NCI-H2196 (cell line): ENCODE results near the gene MBNL1.
A peak's percentile ranks its signal among the peaks of the same experiment; 100 is the strongest.

Experiments used
- DNase-seq: peaks from one replicate; lab custom pipeline; 2025; ENCODE audit not compliant: unreplicated experiment; lab: John Stamatoyannopoulos, UW

Gene MBNL1

DNA sequence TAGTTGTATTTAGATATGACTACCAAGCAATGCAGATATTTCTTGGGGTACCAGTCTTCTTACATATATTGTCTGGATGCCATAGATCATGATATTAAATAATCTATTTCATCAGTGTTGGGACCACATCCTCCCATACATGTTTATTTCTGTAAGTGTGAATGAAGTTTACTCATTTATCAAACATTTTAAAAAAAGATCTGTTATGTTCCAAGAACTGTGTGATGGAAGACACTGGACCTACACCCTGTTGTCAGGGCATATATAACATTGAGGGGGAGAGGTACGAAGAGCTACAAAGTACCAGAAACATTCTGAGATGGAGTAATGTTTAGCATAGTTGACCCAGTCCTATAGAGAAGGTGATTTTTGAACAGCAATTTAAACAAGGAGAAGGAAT lies 26.6 kb downstream of the MBNL1 start:
- DNase-seq: no peak

DNA sequence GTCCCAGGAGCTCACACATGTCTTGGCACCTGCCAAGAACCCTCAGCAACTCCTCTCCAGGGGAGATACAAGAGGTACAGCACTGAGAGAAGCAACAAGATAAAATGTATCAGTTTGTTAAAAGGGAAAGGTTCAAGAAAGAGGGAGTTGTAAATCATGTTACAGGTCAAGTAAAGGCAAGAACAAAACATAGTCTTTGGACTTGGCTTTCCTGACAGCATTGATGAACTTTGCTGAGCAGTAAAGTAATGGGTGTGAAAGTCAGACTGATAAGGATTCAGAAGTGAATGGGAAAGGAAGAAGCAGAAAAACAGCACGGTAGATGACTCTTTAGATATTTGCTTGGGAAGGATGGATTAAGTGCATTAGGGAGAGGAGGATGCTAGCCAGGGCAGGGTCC lies 27.1 kb downstream of the MBNL1 start:
- DNase-seq: no peak

DNA sequence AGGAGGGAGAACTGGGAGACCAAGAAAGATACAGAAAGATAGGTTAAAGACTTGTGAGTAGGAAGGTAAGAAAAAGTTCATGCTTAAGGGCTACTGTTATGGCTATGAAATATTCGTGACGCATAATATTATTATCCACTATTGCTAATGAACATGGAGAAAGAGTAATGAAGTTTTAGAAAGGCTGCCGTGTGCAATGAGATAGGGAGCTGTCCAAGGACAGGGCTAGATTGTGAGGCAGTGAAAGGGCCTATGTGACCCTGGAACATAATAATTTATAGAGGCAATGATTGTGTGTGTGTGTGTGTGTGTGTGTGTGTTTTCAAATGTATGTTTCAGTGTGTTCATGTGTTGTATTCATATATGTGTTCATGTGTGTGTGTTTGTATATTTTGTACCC lies 27.7 kb downstream of the MBNL1 start:
- DNase-seq: no peak

DNA sequence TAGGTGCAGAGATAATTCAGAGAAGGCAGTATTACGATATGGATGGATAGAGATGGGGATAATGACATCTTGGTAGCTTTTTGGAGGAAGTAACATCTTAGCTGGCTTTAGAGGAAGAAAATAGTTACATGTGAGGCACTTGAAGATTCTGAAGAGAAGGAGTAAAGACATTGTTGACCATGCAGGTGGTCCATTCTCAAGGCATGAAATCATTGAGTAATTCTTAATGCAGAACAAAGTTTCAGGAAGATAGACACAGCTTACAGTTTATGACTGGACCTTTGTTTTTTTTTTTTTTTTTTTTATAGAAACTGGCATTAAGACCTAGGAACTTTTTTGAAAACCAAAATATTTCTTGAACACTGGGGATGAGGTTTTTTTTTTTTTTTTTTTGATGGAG lies 28.2 kb downstream of the MBNL1 start:
- no peak for DNase-seq

DNA sequence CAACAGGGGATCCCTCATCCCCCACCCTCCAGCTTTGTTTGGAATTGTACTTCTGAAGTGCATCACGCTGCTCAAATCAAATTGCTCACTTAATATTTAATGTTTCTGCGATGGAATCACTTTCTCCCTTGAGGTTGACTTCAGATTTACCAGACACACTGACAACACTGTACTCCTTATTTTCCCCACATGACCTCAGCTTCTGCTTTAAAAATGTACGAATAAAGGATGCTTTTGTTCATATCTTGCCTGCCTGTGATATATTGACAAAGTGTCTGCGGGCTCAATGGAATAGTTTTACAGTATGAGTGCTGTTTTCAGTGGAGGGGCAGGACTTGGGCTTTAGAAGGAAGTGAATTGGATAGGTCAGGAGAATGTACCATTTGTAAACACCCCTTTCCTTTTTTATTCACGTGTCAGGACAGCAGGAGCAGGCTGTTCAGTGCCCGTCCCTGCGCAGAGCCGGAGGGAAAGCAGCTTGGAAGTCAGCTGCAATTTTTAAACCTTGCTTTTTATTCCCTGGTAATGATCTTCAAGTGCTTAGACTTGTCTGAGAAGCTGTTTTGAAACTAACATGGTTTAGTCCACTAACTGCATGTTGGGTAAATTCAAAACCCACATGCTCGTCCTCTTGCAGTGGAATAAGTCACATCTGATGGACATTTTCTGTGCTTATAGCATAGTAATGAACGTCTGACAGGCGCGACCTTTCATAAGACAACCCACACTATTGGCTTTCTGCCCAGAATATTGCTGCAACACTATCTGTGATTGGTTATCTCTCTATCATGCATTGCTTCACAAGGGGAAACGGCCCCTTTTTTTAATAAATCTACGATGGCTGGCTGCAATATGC lies 29.9 kb downstream of the MBNL1 start:
- DNase-seq: peak; percentile 89

DNA sequence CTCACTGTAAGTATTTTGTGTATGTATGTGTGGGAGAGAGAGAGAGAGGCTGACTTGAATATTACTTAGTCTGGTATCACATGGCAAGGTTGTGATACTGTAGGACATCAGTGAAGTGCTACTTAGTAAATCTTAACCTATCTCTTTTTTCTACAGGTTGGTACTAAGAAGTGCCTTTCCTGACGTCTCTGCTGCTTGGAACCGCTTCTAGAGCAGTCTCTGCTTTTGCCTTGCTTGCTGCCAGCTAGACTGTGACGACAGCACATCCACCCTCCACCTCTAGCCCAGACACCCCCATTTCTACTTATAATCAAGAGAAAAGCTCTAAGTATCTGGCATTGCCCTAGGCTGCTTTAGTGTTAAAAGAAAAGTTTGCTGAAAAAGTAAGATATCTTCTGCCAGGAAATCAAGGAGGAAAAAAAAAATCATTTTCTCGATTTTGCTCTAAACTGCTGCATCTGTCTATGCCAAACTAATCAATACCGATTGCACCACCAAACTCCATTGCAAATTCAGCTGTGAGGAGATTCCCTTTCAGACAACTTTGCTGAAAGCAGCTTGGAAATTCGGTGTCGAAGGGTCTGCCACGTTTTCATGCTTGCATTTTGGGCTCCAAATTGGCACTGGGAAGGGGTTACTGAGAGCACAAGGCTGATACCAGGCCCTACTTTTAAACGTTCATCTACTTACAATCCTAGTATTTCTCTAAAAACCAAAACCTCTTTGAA lies 30.7 kb downstream of the MBNL1 start:
- DNase-seq: no peak

DNA sequence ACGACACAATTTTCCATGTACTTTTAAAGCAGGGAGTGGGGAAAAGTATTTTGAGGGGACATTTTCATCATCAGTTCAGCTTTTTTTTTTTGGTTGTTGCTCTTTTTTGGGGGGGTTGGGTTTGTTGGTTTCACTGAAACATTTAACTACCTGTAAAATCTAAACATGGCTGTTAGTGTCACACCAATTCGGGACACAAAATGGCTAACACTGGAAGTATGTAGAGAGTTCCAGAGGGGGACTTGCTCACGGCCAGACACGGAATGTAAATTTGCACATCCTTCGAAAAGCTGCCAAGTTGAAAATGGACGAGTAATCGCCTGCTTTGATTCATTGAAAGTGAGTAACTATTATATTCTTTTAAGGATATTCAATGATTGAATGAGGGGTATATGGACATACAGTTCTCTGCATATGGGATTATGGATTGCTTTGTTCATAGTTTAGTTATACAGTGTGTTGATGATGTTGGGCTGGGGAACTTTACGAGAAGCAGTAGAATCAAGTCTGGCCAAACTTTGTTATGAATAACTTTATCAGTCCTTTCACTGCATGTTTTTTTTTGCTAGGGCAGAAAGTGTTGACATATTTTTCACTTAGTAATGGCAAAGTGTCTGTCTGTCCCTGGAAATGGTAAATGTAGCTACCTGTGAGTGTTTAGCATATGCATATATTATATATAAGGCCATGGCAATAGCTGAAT lies 31.5 kb downstream of the MBNL1 start:
- no peak for DNase-seq

DNA sequence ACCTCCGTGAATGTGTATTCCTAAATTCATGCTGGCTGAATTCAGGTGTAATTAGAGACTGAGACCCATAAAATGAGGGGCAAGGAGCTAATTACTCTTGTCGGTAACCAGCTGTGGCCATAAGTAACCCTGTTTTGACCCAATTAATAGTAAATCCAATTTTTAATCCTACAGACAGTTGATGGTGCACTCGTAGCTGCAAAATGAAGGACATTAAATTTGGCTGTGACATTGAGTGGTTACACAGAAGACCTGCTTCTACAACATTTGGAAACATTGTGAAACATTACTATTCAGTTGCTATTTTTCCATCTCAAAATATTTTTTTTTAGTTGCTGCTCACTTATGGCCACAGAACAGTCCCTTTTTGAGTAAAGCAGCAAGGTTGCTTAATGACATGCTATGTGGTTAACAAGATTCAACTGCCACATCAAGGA lies 33.0 kb downstream of the MBNL1 start:
- no peak for DNase-seq

DNA sequence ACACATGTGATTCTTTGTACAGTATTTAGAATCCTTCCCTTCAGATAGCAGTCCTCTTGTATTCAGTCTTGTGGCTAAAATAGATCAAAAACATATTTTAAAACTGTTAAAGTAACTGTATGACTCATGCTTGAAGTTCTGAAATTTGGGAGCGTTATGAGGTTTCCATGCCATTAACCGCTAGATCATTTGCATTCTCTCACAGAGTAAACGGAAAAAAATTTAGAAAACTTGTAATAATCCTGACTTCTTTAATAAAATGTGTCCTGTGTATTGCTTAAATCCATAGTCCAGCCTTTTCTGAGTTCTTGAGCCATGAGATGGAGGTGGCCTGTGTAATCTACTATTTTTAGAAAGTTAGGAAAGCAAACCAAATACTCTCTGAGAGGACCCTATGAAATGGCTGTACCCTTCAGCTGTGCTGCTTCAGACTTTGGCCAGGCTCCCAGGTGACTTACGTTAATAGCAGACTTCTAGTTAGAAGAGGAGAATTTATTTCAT lies 33.8 kb downstream of the MBNL1 start:
- DNase-seq: no peak

DNA sequence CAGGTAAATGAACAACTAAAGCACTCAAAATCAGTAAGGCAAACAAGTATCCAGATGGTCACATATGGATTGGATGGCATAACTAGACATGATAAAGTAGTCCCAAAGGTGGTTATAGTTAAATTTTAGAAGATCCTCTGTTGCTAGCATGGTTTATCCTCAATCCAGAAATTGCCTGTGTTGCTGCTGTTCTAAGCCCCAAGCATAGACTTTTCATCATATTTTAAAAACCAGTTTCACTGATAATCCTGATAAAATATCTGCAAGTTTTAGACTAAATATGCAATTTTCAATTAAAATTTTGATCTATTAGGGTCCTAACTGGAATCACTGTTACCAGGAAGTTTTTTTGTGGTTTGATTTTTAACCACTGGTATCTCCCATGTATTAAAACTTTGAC lies 35.4 kb downstream of the MBNL1 start:
- DNase-seq: no peak

DNA sequence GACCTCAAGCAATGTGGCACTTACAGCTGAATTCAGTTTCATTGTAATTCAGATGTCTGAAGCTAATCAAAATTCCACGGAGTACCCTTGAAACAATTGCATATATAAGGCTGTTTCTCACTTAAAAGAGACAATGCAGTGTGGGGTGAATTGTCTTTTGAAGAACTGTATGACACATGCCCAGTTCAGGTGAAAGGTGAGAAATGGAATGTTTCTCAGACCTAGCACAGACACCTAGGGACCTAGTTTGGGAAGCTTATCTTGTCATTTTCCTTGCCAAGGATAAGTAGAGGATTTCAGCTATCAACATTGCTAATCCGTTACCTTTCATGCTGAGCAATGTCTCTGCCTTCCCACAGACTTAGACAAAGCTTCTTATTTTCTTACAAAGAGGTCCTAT lies 36.3 kb downstream of the MBNL1 start:
- no peak for DNase-seq

DNA sequence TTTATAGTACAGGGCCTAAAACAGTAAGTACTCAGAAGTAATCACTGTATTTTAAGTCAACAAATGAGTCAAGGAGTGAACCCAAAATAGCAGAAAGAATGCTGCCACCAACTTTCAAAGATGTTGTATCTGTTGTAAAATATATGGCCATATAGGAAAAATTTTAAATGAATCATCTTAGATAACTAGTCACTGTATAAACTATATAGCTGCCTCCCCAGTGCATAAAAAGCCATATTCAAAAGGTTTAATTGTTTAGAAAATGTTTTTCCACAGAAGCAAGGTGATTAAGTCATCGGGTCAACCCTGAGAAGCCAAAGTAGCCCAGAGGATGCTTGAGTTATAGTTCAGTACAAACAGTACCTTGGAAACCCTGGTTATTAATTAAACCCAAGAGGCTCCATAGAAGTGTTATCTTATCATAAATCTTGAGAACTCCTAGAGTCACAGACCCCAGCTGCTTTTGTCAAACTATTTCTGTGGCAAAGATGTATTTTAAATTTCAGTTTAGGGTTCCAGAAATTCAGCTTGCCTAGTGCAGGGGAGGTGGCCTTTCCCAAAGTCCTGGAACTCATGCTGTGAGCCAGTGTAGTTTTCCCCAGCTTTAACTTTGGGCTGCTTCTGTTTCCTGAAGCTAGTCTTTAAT lies 39.2 kb downstream of the MBNL1 start:
- DNase-seq: no peak

DNA sequence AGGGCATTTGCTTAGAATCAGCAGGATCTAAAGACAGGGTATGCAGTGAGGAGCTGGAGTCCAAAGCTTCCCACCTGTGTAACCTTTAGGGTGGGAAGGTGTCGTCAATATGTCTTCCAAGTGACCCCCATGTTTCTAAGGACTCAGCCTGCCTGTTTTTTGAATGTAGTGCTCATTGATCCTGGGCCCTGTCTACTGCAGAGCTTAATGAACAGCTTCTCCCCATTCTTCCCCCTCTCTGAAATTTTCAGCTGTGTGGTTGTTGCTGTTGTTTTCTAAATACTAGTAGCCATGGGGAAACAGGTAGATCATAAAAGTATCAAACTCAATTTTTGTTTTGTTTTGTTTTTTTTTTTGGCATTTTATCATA lies 39.7 kb downstream of the MBNL1 start:
- no peak for DNase-seq

DNA sequence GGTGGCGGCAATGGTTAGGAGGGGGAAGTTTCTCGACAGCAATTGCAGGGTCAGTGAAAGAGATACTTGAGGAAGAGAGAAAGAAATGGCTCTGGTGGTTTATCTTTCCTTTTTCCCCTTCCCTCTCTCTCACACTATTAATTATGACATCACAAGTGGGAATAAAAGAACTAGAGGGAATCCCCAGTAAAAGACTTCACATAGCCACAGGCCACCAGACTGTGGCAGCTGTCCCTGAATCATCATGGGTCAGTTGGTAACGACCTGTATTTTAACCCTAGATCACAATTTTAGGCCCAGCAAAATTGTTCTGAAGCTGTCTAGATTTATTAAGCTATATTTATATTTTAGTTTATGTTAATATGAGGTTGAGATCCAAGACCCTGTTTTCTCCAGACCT lies 40.3 kb downstream of the MBNL1 start:
- no peak for DNase-seq

DNA sequence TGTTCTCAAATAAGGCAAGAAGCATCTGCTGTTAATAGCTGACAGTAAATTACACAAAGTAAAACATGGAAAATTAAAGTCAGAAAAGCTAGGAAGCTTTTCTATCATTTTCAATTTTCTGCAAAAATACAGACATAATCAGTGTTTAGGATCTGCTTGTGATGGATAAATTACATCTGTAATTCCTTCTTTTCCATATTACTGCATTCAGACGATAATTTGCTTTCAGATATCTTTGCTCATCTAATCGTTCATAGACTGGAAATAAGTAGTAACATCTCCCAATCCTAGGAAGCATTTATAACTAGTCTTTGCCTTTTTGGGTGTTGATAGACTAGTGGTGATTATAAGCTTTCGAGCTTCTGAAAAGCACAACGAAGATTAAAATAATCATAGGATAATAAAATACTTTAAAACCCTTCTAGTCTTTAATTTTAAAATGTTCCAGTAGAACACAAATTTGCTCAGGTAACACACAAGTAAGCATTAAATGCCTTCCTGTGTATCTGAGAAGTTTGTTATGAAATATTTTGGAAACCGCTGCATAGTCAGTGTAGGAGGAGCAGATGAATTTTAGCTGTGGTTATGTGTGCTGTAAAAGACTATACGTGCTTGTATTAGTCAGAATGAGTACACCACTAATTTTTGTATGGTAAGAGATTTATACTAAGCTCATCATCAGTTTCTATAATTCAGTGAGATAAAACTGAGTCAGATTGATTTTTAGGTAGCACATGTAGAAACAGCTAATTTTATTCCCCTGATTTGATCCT lies 41.0 kb downstream of the MBNL1 start:
- no peak for DNase-seq

DNA sequence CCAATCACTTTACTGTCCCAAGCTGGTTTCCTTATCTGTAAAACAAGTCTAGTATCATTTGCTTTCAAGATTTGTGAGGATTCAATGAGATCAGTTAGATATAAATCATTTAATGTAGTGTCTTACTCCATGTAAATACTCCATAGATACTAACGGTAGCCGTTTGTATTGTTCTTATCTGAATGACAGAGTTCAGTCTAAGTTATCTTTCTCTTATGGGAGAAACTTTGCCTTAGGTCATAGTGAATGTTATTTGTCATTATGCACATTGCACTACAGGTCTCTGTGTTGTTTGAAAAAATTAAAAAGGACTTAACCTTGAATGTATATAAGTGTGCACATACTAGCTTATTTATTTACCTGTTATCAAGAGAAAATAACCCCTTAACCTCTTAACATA lies 44.7 kb downstream of the MBNL1 start:
- DNase-seq: no peak

DNA sequence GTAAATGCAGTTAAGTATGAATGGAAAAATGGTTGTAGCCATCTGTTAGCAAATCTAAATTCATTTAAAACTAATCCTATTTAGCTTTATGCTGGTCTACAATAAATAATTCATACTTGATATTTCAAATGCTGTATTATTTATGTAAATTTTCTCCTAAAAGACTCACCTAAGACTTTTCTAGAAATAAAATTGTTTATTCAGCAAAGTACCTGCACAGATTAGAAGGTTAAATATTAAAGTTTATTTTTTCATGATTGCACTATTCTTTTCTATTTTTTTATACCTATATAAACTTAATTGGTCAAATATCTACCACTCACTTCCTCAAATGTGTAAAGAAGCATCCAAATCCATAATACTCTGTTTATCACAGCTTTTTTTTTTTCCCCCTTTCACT lies 45.2 kb downstream of the MBNL1 start:
- no peak for DNase-seq

DNA sequence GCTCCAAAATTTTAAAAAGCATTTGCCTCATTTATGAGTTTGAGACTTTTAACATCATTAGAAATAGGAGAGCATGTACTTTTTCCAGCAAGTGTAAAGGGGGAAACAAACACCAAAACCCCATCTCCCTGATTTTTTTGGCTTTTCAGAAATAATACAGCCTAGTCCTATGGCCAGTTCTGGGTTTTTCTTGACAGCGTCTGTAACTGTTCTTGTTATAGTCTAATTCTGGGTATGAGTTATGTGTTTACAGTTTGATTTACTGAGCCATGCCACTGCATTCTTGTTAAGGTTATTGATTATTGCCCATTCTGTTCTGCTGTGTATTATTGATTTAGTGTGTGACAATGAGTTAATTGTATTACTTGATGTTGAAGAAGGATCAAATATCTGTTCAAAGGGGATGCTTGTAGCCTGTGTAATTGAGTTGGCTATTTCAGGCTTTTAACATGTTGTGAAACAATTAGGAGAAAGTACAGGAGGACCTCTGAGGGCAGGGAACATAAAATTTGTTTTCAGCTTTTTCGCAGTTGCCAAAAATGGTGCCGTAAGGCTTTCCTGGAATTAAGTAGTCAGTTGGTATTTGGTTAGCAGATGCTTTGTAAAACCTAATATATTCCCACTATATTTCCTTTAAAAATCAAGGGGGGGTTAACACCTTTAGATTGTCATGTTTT lies 46.1 kb downstream of the MBNL1 start:
- no peak for DNase-seq

DNA sequence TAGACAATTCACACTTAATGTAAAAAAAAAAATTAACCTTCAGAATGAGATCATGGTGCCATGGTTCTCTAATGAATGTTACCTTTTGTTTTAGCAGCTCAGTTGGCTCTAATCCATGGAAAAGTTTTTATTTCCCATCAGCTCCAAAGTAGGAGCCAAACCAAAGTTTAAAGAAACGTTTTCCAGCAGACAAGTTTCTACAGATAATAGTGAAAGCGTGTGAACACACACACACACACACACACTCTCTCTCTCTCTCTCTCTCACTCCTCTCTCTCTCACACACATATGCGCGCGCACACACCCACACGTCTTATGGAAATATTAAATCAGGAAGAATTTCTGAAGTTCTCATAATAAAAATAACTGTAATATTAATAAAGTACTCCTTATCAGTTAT lies 46.9 kb downstream of the MBNL1 start:
- no peak for DNase-seq

DNA sequence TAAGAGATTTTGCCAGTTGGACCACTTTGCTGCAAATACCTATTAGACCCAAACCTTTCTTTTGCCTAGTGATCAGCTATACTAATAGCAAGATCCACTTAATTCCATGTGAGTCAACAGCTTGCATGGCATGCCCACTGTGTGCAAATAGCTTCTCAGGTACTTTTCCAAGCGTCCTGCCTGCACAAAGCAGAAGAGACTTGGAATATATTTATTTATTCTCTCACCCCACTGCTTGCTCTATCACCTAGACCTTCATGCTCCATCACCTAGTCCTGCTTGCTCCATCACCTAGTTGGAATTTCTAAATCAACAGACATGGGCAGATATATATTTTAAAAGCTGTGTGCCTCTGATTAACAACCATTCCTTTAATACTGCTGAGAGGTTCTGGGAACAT lies 47.6 kb downstream of the MBNL1 start:
- no peak for DNase-seq
